Stimulated activated CD4-positive, alpha-beta T cell treated with anti-CD3 and anti-CD28 coated beads, TNF-alpha, amount 100 ng/mL, for 4 hours (primary cell): Measurements from ENCODE around the gene ENTHD1.

ENCODE experiments used
- DNase-seq, 3 experiments: peaks; one replicate each; pipeline ENCODE4 v3.0.0-alpha.2; 2020; ENCODE audit warnings: low read depth in 3 of 3

ENTHD1 gene

GRCh38 chr22:39716534-39716933, 177.0 kb downstream of the ENTHD1 start:
- no peak for DNase-seq

GRCh38 chr22:39715778-39716495, 177.6 kb downstream of the ENTHD1 start:
- DNase-seq = no peak

GRCh38 chr22:39714321-39714720, 179.2 kb downstream of the ENTHD1 start:
- DNase-seq = no peak

GRCh38 chr22:39713799-39714290, 179.7 kb downstream of the ENTHD1 start:
- no peak for DNase-seq

DNA sequence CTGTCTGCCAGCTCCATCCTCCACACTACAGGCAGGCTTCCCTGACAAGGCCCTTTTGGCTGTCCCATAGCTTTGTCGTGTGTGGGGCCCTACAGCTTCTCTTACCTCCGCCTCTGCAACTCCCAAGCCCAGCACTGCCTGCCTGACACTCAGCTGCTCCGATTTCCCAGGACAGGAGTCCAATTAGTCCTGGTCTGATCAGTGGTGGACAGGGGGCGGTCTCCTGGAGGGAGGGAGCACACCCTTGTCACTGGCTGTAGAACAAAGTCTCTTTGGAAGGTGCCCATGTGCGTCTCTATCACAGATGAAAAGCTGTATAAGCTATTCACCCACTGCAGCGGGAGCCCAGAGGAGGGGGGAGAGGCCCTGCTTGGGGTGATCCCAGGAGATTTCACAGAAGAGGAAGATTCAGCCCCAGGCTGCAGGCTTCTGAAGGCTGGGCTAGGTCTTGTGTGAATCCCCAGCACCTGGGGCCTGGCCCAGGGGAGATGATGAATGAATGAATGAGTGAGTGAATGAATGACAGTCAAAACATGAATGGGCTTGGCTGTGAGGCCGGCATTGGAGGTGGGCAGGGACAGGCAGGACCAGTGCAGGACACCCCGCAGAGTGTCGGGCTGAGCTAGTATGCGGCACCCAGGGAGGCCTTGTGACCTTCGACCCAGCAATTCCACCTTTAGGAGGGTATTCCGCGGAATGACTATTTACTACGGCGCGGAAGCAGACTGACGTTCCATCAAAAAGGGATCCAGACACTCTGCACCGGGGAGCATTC, 180.6 kb downstream of the ENTHD1 start:
- DNase-seq = no peak

DNA sequence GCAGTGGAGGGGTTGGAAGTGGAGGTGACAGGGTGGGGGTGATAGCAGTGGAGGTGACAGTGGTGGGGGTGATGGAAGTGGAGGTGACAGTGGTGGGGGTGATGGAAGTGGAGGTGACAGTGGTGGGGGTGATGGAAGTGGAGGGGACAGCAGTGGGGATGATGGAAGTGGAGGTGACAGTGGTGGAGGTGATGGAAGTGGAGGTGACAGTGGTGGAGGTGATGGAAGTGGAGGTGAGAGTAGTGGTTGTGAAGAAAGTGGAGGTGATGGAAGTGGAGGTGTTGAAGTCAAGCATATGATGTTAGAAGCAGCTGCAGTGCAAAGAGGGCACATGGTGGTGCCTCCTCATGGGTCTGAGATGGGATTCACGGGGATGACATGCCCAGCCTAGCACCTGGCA, 181.5 kb downstream of the ENTHD1 start:
- no peak for DNase-seq

GRCh38 chr22:39710380-39711150, 183.0 kb downstream of the ENTHD1 start:
- DNase-seq = no peak

- DNase-seq = no peak
Measured at GRCh38 chr22:39707816-39708215, 185.7 kb downstream of the ENTHD1 start.

DNA sequence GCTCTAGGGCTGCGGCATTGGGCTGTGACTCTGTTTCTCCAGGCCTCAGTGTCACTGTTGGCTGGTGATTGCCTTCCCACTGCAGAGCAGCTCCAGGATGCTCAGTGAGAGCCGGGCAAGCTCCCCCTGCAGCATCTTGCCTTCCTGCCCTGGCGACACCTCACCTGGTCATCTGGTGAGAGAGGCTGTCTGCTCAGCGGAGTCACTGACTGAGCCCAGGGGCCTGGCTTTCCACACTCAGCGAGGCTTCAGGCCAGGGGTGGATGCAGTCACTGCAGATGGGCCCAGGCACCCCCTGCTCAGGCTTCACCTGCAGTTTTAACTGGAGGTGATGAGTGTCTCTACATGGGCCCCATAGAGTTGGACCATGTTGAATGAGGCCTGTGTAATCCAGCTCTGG, 186.2 kb downstream of the ENTHD1 start:
- no peak for DNase-seq

GRCh38 chr22:39706376-39707140, 187.0 kb downstream of the ENTHD1 start:
- DNase-seq = no peak

GRCh38 chr22:39705386-39705785, 188.2 kb downstream of the ENTHD1 start:
- no peak for DNase-seq

- DNase-seq = no peak
Measured at GRCh38 chr22:39703928-39704639, 189.5 kb downstream of the ENTHD1 start.

DNA sequence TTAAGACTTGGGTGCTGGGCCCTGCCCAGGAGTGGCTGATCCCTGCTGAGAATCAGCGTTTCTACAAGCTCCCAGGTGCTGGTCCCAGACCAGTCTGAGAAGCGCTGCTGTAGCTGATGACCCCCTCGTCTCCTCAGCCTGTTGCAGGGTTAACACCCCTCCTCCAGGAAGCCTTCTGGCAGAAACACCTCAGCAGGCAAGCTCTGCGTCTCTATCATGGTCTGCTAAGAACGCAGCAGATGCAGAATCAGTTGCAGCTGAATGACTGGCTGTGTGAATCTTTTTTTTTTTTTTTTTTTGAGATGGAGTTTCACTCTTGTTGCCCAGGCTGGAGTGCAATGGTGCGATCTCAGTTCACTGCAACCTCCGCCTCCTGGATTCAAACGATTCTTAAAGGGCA, 190.5 kb downstream of the ENTHD1 start:
- DNase-seq = no peak

GRCh38 chr22:39700565-39700964, 193.0 kb downstream of the ENTHD1 start:
- no peak for DNase-seq

DNA sequence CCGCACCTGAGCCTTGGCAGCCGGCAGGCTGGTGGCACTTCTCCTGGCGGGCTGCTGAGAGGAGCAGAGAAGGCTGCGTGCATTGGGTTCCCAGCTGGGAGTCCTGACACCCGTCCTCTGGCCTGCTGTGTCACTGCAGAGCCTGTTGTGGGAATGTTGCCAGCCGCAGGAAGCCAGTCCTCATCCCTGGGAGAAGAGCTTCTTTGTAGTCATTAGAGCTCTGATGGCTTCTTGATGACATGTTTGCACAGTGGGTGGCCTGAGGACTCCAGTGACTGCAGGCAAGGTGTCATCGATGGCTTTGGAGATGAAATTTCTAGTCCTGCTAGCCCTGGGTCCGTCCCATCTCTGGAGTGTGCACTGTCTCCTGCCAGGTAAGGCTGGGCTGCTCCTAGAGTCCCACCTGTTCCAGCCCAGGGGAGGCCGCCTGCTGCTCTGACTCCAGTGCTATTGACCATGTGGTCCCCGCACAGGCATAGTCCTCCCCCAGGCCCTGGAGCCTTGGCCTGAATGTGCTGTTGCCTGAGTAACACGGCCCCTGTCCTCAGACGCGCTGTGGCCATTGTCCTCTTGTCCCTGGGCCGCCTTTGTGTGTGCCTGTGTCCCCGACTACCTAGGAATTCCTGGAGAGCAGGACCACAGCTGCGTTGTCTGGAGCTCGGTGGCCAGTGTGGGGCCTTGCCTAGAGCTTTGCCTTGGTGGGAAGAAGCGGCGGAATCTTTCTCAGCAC, 193.8 kb downstream of the ENTHD1 start:
- no peak for DNase-seq

GRCh38 chr22:39697790-39698430, 195.7 kb downstream of the ENTHD1 start:
- no peak for DNase-seq

GRCh38 chr22:39693943-39694500, 199.5 kb downstream of the ENTHD1 start:
- DNase-seq = no peak
